Stimulated activated memory B cell treated with anti-CD40 and anti-IgM and Interleukin-4, amounts not matched to agents 10 μg/mL and 1 μg/mL and 100 μg/mL, for 72 hours (primary cell): Measurements from ENCODE around the gene BCL2L11.
A peak's percentile ranks its signal among the peaks of the same experiment; 100 is the strongest.
"Not testable (repeated sequence)": the region's sequence is repeated elsewhere in the genome, so short reads cannot be mapped to it uniquely, and the experiment has no call there.

Experiments used
- ATAC-seq: fragments of 150-1000 bp; cut with Tn5 transposase; 2 replicates; pipeline ENCODE4 v1.10.0; 2021
- H3K27ac Mint-ChIP-seq: one replicate; pipeline ENCODE4 v1.8.0; 2022; ENCODE audit warnings: mild to moderate bottlenecking, mixed read lengths
- H3K27me3 Mint-ChIP-seq: one replicate; pipeline ENCODE4 v1.8.0; 2022; ENCODE audit warnings: mixed read lengths
- H3K36me3 Mint-ChIP-seq: one replicate; pipeline ENCODE4 v1.8.0; 2022; ENCODE audit warnings: mixed read lengths
- H3K4me1 Mint-ChIP-seq: one replicate; pipeline ENCODE4 v1.8.0; 2022; ENCODE audit warnings: mixed read lengths
- H3K4me3 Mint-ChIP-seq: one replicate; pipeline ENCODE4 v1.8.0; 2022; ENCODE audit warnings: mild to moderate bottlenecking, moderate library complexity, mixed read lengths
- H3K9me3 Mint-ChIP-seq: one replicate; pipeline ENCODE4 v1.8.0; 2022; ENCODE audit warnings: mixed read lengths

Gene BCL2L11

DNA sequence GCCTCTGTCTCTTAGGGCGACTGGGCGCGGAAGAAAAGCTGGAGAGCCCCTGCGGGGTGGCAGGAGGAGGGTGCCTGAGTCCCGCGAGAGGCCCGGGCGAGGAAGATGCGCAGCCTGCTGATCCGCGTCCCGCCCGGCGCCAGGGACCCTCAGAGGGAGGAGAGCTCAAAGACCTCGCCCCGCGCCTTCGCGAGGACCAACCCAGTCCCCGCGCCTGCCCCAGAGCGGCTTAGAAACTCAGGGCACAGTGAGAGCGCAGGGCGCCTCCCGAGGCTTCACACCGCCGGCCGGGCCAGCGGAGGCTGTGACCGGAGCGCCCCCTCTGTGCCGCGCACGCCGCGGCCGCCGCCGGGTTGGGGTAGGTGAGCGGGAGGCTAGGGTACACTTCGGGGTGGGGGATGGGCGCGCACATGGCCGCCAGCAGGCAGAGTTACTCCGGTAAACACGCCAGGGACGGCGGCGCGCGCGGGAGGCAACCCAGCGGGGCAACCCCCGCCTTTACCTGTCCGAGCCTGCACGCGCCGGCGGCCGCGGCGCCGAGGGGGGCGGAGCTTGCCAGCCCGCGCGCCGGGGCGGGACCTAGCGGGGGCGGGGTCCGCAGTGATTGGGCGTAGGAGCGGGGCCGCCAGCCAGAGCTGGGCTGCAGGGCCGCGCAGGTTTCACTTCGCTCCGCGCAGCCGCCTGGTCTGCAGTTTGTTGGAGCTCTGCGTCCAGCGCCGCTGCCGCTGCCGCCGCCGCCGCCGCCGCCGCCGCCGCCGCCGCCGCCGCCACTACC lies at the start of gene BCL2L11:
Gene BCL2L11 (plus strand): TSS at position 662 of the 775 bp plus-strand sequence. CDS start 2,832 bp downstream, outside the sequence.
- H3K36me3 Mint-ChIP-seq: peaks cover 36% of the 10 kb centered on the region
- H3K4me1 Mint-ChIP-seq: peaks cover 54% of the 10 kb centered on the region
- peak within 1 kb of the TSS; percentile 95 for H3K4me3 Mint-ChIP-seq
- H3K27me3 Mint-ChIP-seq: peaks cover 15% of the 10 kb centered on the region
- ATAC-seq: peak; percentile 84
- no peaks in the 10 kb centered on the region for H3K9me3 Mint-ChIP-seq
- peak within 1 kb of the TSS; percentile 91 for H3K27ac Mint-ChIP-seq

DNA sequence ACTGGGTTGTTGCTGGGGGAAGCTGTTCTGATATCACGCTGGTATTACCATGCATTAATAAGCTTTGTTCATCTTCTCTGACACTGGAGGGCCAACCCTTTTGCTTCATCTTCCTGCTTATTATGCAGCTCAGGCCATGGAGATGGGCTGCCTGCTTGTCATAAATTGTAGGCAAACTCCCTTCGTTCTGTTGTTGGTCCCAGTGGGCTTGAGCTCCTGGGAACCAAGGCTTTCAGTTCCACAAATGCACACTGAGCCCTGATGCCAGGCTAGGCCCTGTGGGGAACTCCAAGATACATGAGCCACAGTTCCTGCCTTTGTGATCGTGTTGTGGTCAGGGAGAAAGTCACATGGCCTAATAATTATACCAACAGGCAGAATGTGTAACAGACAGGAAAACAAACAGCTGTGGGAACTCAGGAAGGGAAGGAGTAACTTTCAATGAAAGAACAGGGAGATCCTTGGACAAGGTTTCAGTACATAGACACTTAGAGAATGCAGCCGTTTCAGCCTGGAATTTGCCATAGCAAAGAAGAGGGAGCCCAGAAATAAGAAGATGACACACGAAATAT lies 49.0 kb upstream of the BCL2L11 start:
- no peak overlapping the region for H3K27ac Mint-ChIP-seq
- peaks cover 15% of the 10 kb centered on the region for H3K36me3 Mint-ChIP-seq
- H3K27me3 Mint-ChIP-seq: no peaks in the 10 kb centered on the region
- H3K4me1 Mint-ChIP-seq: peaks cover 19% of the 10 kb centered on the region
- ATAC-seq: peak; percentile 87
- peaks cover 11% of the 10 kb centered on the region for H3K9me3 Mint-ChIP-seq
- no peak overlapping the region for H3K4me3 Mint-ChIP-seq

- H3K36me3 Mint-ChIP-seq: peaks cover 19% of the 10 kb centered on the region
- H3K9me3 Mint-ChIP-seq: peaks cover 14% of the 10 kb centered on the region
- no peak overlapping the region for H3K4me3 Mint-ChIP-seq
- H3K27me3 Mint-ChIP-seq: peaks cover under 1% of the 10 kb centered on the region
- H3K27ac Mint-ChIP-seq: no peak overlapping the region
- ATAC-seq: no peak
- H3K4me1 Mint-ChIP-seq: peaks cover 19% of the 10 kb centered on the region
Measured at GRCh38 chr2:111072220-111072871, 48.4 kb upstream of the BCL2L11 start.

DNA sequence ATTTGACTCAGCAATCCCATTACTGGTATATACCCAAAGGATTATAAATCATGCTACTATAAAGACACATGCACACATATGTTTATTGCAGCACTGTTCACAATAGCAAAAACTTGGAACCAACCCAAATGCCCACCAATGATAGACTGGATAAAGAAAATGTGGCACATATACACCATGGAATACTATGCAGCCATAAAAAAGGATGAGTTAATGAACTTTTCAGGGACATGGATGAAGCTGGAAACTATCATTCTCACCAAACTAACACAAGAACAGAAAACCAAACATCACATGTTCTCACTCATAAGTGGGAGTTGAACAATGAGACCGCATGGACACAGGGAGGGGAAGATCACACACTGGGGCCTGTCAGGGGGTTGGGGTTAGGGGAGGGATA lies 38.1 kb upstream of the BCL2L11 start:
- peaks cover 61% of the 10 kb centered on the region for H3K27me3 Mint-ChIP-seq
- not testable (repeated sequence) for H3K27ac Mint-ChIP-seq, H3K4me3 Mint-ChIP-seq, H3K36me3 Mint-ChIP-seq, H3K4me1 Mint-ChIP-seq, H3K9me3 Mint-ChIP-seq, ATAC-seq

- H3K9me3 Mint-ChIP-seq: no peaks in the 10 kb centered on the region
- H3K4me1 Mint-ChIP-seq: peaks cover 6% of the 10 kb centered on the region
- H3K27ac Mint-ChIP-seq: no peak overlapping the region
- no peaks in the 10 kb centered on the region for H3K27me3 Mint-ChIP-seq
- H3K4me3 Mint-ChIP-seq: no peak overlapping the region
- H3K36me3 Mint-ChIP-seq: no peaks in the 10 kb centered on the region
- peak; percentile 60 for ATAC-seq
Measured at GRCh38 chr2:111091811-111092211, 28.9 kb upstream of the BCL2L11 start.

- Mint-ChIP-seq H3K27ac (no peak overlapping the region), H3K27me3 (no peaks in the 10 kb centered on the region), H3K4me1 (peaks cover 7% of the 10 kb centered on the region), H3K4me3 (no peak overlapping the region), H3K36me3 (no peaks in the 10 kb centered on the region), H3K9me3 (no peaks in the 10 kb centered on the region)
- no peak for ATAC-seq
Measured at GRCh38 chr2:111094691-111095090, 26.0 kb upstream of the BCL2L11 start.

DNA sequence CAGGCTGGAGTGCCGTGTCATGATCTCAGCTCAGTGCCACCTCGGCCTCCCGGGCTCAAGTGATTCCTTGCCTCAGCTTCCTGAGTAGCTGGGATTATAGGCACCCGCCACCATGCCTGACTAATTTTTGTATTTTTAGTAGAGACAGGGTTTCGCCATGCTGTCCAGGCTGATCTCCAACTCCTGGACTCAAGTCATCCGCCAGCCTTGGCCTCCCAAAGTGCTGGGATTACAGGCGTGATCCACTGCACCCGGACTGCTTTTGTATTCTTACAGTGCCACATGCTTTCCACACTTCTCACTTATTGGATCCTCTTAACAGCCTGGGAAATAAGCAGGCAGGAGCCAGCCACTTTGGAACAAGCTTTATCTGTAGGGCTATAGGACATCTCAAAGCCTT lies 25.3 kb upstream of the BCL2L11 start:
- Mint-ChIP-seq H3K36me3 (no peaks in the 10 kb centered on the region), H3K27ac (no peak overlapping the region), H3K4me1 (peaks cover 15% of the 10 kb centered on the region), H3K9me3 (no peaks in the 10 kb centered on the region), H3K27me3 (no peaks in the 10 kb centered on the region), H3K4me3 (no peak overlapping the region)
- ATAC-seq: no peak

GRCh38 chr2:111099402-111099801 lies 21.3 kb upstream of the BCL2L11 start:
- H3K27ac Mint-ChIP-seq: no peak overlapping the region
- H3K4me3 Mint-ChIP-seq: no peak overlapping the region
- peaks cover 24% of the 10 kb centered on the region for H3K4me1 Mint-ChIP-seq
- H3K36me3 Mint-ChIP-seq: no peaks in the 10 kb centered on the region
- H3K9me3 Mint-ChIP-seq: no peaks in the 10 kb centered on the region
- no peaks in the 10 kb centered on the region for H3K27me3 Mint-ChIP-seq
- ATAC-seq: no peak

- Mint-ChIP-seq H3K4me1 (peaks cover 24% of the 10 kb centered on the region), H3K27me3 (no peaks in the 10 kb centered on the region), H3K4me3 (no peak overlapping the region)
Measured at GRCh38 chr2:111100087-111100764, 20.5 kb upstream of the BCL2L11 start.

GRCh38 chr2:111100765-111101162 lies 19.9 kb upstream of the BCL2L11 start:
- peaks cover 2% of the 10 kb centered on the region for H3K27me3 Mint-ChIP-seq
- peaks cover 25% of the 10 kb centered on the region for H3K4me1 Mint-ChIP-seq
- no peaks in the 10 kb centered on the region for H3K36me3 Mint-ChIP-seq
- peak; percentile 89 for ATAC-seq
- H3K9me3 Mint-ChIP-seq: no peaks in the 10 kb centered on the region
- peak overlapping the region; percentile 8 for H3K4me3 Mint-ChIP-seq
- H3K27ac Mint-ChIP-seq: peak overlapping the region; percentile 31

More at GRCh38 chr2:111100087-111100764, 20.5 kb upstream of the BCL2L11 start:
- peak; percentile 60 for ATAC-seq
- no peaks in the 10 kb centered on the region for H3K9me3 Mint-ChIP-seq
- H3K27ac Mint-ChIP-seq: peak overlapping the region; percentile 31
- no peaks in the 10 kb centered on the region for H3K36me3 Mint-ChIP-seq

DNA sequence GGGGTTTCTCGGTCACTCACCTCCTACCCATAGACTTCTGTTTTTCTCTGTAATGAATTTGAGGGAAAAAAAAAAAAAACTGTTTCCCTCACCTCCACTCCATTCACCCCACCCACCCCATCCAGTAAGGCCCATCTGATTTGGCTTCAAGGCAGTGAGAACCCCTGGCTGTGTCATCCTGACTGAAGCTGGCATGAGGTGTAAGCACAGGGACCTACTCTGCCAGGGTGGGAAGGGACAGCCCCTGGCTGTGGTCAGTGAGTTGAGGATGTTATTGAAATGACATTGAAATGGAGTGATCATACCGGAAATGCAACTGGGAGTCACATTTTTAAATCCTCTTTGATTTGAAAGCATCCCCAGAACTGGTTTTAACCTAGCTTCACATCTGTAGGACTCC lies 19.1 kb upstream of the BCL2L11 start:
- H3K4me3 Mint-ChIP-seq: no peak overlapping the region
- no peaks in the 10 kb centered on the region for H3K9me3 Mint-ChIP-seq
- H3K36me3 Mint-ChIP-seq: peaks cover 4% of the 10 kb centered on the region
- no peak overlapping the region for H3K27ac Mint-ChIP-seq
- peaks cover 33% of the 10 kb centered on the region for H3K4me1 Mint-ChIP-seq
- peaks cover 8% of the 10 kb centered on the region for H3K27me3 Mint-ChIP-seq
- ATAC-seq: peak; percentile 56

DNA sequence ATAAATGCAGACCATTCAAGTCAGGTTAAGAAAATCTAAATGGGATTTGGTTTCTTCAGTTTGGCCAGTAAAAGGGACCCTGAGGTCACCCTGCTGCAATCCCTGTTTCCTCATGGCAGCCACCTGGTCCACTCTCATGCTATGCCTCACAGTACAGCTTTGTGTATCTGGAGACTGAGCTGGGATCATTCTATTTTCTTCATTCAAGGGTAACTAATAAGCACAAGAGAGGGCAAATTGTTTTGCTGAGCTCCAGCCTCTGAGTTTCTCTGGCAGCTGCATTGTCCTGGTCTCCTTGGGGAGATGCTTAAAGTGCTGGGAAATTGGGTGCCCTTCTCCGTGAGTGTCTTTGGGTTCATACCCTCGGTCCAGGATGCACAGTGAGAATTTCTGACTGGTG lies 18.5 kb upstream of the BCL2L11 start:
- Mint-ChIP-seq H3K4me1 (peaks cover 33% of the 10 kb centered on the region), H3K27ac (no peak overlapping the region), H3K27me3 (peaks cover 8% of the 10 kb centered on the region), H3K36me3 (peaks cover 4% of the 10 kb centered on the region), H3K9me3 (peaks cover 2% of the 10 kb centered on the region), H3K4me3 (no peak overlapping the region)
- ATAC-seq: no peak

GRCh38 chr2:111105926-111106325 lies 14.8 kb upstream of the BCL2L11 start:
- no peak overlapping the region for H3K4me3 Mint-ChIP-seq
- H3K27ac Mint-ChIP-seq: peak overlapping the region; percentile 45
- H3K4me1 Mint-ChIP-seq: peaks cover 20% of the 10 kb centered on the region
- peaks cover 8% of the 10 kb centered on the region for H3K27me3 Mint-ChIP-seq
- H3K9me3 Mint-ChIP-seq: peaks cover 2% of the 10 kb centered on the region
- no peak for ATAC-seq
- H3K36me3 Mint-ChIP-seq: peaks cover 4% of the 10 kb centered on the region

DNA sequence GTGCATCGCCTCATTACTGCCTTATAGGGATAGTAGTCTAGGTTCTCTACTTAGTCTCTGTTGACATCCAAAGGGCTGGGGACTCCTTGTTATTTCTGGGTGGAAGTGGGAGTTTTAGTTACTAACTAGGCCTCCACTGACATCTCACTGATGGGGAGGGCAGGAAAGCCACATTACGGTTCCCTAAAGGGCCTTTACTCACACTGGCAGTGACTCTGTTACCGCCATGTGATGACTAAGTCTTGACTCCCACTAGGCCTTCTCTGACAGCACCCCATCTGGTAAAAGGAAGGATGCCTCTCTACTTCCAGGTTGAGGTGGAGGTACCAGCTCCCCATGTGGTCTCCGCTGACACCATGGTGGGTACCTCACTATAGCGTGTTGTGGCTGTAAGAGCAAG lies 14.0 kb upstream of the BCL2L11 start:
- peaks cover 8% of the 10 kb centered on the region for H3K27me3 Mint-ChIP-seq

DNA sequence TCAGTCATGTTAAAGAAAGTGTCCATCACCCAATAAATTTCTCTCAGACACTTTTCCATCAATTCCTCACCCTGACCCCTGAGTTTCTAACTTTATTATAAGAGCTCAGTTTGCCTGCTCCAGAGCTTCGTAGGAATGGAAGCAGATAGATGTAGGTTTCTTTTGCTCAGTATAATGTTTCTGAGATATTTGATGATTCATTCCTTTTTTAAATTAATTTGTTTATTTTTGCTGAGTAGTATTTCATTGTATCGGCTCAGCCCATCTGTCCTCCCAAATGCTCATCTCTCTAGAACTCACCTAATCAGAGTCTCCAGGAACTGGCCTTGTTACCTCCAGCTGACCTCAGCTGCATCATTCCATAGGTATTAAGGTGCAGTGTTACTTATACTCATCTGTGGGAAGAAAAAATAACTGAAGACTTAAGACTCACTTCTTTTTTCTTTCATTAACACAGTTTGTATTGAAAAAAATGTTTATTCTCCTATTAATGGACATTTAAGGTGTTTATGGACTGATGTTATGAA lies 11.9 kb upstream of the BCL2L11 start:
- H3K4me1 Mint-ChIP-seq: peaks cover 9% of the 10 kb centered on the region
- no peak overlapping the region for H3K4me3 Mint-ChIP-seq
- peaks cover 19% of the 10 kb centered on the region for H3K27me3 Mint-ChIP-seq
- peaks cover 4% of the 10 kb centered on the region for H3K36me3 Mint-ChIP-seq
- peaks cover 2% of the 10 kb centered on the region for H3K9me3 Mint-ChIP-seq
- no peak for ATAC-seq
- H3K27ac Mint-ChIP-seq: no peak overlapping the region

More for the DNA sequence above, 14.0 kb upstream of the BCL2L11 start:
- peak; percentile 39 for ATAC-seq
- no peak overlapping the region for H3K27ac Mint-ChIP-seq
- H3K9me3 Mint-ChIP-seq: peaks cover 2% of the 10 kb centered on the region
- H3K4me1 Mint-ChIP-seq: peaks cover 12% of the 10 kb centered on the region
- peaks cover 4% of the 10 kb centered on the region for H3K36me3 Mint-ChIP-seq
- H3K4me3 Mint-ChIP-seq: no peak overlapping the region
